Measurements from ENCODE around the gene ORMDL3.
"Not testable (repeated sequence)": the region's sequence is repeated elsewhere in the genome, so short reads cannot be mapped to it uniquely, and the experiment has no call there.

ORMDL3 gene

DNA sequence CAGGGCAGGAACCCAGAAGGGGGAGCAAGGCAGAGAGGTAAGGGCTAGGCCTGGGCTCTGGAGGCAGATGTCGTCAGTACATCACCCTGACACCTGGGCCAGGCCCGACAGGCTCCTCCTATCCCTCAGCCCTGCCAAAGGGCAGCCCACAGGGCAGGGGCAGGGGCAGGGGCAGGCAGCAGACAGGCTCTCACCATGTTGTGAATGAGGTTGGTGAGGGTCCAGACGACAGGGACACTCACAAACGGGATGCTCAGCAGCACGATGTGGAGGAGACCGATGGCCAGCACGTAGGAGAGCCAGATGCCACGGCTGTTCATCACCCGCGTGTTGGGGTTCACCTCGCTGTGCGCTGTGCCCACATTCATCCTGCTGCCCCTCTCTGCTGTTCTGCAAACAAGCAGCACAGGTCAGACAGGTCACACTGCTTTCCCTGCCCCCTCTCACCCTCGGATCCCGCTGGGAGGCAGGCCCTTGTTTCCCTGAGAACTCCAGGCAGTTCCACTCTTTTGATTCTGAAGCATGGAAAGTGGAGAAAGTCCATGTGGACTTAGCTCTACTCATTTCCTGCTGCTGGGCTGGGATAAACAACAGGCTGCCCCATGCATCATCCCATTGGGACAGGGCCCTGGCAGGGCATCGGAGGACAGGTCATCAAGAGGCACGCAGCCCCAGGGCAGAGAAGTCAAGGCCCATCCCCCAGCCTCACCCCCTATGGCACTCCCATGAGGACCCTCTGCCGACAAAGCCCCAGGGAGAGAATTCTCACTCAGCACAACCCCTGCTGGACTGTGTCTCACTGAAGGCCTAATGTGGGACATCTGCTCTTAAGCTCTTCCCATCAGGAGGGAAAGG is 3.3 kb downstream of the ORMDL3 start:
- DNase-seq: no peak

DNA sequence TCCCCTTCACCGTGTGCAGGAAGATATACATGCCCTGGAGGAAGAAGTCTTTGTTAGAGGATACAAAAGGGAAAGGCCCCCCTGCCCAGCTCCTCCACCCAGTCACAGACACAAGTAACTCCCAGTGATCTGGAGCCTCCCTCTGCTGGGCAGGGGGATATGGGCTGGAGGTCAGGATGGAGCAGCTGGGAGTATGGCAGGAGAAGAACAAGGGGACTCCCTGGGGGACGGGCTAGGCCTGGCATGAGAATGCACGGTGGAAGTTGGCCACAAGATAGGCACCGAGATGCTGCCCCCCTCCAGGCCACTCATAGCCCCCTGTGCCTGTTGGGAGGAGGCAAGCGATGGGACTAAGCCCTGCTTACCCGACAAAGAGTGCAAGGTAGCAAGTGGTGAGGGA is 4.2 kb downstream of the ORMDL3 start:
- DNase-seq: no peak

DNA sequence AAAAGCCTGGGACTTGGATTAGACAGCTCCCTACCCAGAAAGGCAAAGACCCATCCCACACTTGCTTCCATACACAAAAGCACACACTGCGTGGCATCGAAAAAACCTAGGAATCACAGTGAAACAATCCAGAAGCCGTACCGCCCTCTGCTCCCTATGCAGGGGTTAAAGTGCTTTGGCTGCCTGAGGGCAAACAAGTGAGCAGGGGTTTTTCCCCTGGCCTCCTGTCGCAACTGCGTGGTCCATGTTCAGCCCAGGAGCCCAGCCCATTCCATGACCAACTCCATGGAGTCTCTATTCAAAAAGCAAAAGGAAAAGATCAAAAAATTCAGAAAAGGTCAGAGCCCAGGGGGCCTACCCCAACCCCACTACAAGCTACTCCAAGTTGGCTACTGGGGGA is 5.4 kb downstream of the ORMDL3 start:
- no peak for DNase-seq

DNA sequence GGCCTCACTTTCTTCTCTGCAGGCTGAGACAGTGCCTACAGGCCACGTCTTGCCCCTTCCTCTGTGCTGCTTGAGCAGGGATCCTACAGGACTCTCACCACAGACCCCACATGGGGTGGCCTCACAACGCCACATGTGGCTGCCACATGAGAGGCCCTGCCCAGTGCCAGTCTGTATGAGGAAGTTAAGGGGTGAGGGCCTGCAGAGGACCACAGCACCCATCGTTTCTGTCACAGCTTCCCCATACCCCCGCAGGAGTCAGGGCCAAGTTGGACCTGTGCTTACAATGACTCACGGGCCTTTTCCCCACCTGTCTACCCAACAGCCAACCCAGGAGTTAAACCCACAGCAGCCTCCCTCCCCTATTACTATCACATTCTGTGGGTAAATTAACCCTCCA is 6.1 kb downstream of the ORMDL3 start:
- no peak for DNase-seq

DNA sequence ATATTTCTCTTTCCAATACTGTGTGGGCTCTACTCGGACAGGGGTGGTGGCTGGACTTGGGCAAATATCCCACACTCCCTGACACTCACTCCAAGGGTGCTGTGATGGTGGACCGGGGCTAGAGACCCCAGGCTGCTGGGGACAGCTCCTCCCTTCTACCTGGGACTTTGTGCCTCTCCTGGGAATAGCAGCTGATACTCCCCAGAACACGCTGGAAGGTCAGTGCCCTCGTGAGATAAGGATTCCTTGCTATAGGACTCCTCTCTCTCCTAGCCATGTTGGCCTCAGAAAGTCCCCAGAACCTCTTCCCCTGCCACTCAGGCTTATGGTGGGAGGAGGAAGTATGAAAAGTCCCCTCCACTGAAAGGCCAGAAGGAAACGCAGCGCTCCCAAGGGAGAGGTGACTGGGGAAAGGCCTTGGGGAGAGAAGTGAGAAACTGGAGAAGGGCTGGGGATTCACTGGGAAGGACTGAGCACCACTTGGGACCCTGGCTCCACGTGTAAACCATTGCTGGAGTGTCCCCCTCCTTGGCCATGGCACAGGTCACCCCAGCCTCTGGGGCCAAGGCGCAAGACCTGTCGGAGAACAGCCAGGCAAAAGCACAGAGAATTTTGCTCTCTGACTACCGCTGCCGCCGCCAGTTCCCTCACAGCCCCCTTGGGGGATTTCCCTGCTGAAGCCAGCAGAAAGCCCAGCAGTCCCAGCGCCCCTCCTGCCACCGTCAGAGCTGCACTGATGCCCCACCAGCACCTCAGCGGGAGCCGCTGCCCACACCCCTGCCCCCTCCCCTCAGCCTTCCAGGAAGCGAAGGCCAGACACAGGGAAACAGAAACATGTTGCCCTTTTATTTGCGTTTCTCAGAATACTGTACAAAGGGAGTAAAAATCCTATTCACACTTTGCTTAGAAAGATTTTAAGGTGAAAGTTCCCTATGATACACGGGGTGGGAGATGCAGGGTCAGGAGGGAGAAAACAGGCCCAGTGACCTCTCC is 6.9 kb downstream of the ORMDL3 start:
- DNase-seq: peak; percentile 18

DNA sequence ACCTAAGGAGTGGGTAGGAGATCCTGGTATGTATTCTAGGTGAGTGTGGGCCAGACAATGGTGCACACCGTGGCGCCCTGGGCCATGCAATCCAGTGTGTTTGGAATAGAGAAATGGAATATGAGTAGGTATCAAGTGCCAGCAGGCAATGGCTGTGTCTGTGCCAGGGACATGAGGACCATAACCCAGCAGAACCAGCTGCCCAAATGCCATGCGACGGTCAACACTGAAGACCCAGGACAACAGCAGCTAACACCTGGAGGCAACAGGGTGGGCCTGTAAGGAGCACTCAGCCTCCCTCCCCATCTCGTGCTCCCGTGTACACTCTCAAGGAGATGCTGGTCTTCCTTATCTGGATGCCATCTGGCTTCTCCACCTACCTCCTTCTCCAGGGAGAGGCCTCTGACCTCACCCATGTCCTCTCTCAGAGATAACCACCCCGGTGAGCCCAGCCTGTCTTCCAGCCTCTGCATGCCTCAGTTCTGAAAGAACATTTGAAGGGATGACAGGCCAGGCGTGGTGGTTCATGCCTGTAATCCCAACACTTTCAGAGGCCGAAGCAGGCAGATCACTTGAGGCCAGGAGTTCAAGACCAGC is 8.2 kb downstream of the ORMDL3 start:
- no peak for DNase-seq

DNA sequence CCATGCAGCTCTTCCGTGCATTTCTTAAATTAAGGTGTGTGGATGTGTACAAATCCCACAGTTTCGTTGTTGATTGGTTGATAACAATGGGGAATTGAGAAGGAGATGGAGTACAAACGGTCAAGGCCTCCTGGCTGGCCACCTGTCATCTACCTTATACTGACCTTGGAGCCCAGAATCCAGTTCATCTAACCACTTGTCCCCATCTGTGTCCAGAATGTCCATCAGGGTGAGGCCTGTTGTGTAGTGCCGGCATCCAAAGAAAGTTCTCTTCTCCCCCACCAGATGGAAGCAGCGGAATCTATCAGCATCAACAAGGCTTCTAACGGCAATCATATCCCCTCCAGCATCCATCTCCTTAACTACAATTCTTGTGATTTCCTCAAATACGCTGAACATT is 10.5 kb downstream of the ORMDL3 start:
- DNase-seq: no peak

DNA sequence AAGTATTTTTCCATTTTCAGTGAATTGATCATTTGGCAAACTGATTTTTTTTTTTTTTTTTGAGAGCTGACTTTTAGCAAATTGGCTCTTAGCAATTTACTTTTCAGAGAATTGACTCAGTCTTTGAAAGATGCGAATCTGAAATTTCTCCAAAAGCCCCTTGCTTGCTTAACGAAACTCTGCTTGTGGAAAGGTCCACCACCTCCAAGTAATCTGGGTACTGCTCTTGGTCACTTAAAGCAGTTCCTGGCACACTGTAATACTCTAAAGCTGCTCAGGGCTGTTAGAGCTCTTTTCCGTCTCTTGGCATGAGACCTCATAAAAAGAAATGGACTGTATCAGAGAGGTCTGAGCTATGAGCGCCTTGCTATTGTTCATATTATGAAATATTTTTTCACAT is 11.8 kb downstream of the ORMDL3 start:
- no peak for DNase-seq

DNA sequence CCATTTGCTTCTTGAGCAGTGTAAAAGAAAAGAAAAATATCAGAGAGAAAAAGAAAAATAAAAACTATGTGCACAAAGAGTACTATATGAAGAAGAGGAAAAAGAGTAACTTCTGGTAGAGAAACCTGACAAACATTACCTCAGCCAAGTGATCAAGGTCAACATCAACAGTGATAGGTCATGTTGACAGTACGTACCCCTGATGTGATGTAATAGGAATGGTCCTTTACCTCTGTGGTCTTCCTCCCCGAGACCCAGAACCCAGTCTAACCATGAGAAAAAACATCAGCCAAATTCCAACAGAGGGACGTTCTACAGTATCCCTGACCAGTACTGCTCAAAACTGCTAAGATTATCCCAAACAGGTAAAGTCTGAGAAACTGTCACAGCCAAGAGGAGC is 13.4 kb downstream of the ORMDL3 start:
- no peak for DNase-seq

DNA sequence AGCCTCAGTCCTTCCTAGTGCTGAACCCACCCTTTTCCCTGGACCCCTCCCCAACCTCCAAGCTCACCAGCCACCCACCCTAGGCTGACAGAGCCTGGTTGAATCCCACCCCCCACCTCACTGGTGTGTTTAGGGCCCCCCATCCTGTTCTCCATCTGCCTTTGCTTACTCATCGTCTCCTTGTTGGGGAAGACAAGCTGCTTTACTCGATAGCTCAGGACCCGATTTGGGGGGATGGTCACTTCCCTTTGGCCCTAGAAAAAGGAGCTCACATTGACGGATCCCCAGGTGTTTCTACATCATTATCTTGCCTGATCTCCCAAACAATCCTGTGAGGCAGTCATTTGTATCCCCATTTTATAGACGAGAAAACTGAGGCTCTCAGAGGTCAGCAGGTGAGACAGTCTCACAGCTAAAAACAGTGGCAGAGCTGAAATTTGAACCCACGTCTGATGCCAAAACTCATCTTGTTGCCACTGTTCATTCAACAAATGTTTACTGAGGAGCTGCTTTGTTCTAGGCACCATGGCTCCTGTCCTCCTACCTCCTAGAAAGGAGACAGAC is 18.5 kb downstream of the ORMDL3 start:
- no peak for DNase-seq

DNA sequence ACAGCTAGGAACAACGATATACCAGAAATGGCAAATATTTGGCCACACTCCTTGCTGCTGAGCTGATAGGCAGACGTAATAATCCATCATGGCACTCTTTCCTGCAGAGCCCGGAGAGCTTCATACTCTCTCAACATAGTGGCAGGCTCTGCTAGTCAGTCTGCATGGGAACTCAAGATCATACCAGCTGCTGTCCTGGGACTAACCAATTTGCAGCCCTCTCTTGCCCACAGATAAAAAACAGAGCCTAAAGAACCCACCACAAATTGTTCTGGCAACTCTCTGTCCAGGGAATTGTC is 22.5 kb downstream of the ORMDL3 start:
- DNase-seq: no peak

DNA sequence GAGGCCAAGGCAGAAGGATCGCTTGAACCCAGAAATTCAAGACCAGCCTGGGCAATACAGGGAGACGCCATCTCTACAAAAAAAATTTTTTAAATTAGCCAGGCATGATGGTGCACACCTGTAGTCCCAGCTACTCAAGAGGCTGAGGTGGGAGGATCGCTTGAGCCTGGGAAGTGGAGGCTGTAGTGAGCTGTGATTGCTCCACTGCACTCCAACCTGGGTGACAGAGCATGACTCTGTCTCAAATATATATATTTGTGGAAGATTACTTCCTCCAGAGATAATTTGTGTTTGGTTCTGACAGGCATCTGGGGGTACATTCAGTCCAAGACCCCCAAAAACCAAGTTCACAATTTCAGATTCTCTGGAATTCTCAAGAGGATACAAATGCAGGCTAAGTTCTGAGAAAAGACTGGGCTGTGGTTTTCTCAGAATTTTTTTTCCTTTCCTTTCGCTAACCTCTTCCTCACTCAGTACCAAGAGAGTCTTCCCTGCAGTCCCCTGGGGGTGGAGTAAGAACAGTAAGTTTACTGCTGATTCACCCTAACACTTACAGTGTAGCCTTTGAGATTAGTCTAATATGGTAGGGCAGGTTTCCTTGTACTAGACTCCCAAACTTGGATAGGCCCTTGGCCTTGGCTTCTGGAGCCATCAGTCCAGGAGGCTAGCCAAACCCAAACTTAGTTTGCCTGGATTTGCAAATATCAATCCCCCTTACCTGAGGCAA is 24.1 kb downstream of the ORMDL3 start:
- DNase-seq: no peak

DNA sequence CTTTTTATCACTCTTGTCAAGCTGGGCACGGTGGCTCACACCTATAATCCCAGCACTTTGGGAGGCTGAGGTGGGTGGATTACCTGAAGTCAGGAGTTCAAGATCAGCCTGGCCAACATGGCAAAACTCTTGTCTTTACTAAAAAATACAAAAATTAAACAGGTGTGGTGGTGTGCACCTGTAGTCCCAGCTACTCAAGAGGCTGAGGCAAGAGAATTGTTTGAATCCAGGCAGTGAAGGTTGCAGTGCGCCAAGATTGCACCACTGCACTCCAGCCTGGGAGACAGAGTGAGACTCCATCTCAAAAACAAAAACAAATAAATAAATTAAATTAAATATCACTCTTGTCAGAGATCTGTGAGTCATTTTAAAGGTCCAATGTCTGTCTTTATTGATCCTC is 25.4 kb downstream of the ORMDL3 start:
- not testable (repeated sequence) for DNase-seq

DNA sequence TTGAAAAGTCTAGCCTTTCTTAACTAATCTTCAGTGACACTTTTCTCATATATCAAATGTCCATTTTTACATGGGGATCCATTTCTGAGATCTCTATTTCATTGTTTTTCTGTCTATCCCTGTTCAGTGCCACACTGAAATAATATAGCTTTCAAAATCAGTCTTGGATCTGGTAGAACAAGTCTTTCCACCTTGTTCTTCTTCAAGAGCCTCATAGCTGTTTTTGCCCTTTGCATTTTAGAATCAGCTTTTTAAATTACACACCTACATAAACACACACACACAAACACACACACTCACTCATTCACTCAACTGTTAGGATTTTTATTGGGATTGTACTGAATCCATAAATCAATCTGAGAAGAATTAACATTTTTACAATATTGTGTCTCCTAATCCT is 28.2 kb downstream of the ORMDL3 start:
- DNase-seq: no peak

DNA sequence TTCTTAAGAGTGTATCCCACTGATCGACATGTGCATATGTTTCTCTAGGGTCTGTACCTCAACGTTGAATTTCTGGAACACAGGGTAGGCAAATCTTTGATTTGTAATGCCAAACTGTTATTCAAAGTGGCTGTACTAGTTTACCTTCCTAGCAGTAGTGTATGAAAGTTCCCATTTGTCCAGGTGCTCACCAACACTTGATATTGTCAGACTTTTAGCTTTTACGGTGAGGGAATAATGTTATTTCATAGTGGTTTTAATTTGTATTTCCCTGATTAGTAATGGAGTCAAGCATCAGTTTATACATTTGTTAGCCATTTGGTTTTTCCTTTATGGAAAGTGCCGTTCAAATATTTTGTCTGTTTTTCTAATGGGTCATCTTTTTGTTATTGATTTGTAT is 29.3 kb downstream of the ORMDL3 start:
- no peak for DNase-seq

DNA sequence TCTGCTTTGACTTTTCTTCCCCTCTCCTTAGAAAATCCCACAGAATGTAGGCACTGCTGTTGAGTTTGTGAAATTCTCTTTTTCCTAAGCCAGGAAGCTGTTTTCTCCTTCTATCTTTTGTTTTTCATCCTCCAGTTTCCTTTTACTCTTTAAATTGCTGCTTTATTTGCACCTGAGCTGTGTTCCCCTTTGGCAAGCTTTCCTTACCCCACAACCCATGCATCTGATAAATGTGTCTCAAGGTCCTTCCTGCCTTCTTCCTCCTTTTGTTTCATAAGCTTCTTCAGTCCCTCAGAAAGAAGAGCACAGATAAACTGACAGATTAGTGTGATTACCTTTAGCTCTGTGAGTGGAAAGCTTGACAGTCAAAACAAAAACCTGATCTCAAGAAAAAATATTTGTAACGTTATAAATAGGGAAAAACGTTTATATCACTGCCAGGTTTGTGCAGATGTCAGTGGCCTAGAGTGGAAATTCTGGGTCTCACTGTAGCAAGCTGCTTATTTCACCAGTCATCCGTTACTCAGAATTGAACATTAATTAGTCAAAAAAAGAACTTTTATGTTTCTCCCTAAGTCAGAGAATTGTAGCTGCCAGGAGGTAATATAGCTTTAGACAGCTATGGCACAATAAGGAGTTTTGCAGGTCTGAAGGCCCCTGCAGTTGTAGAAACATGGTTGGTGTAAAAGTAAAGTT is 32.6 kb downstream of the ORMDL3 start:
- no peak for DNase-seq

DNA sequence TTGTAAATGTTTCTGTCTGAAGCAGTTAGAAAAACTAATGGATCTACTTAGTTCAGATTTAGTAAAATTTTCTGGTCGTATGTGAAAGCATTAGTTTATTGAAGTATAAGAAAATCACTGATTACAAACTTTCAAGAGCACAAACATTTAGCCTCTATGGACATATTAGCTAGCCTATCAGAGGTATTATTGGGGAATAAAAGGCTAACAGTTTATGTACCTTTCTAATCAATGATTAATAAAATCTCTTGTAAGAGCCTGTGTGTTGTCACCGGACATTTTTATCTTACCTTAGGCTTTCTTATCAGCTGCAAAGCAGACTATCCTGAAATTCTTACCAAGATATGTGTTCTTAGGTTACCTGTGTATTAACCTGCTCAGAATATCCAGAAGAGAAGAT is 38.2 kb downstream of the ORMDL3 start:
- no peak for DNase-seq

DNA sequence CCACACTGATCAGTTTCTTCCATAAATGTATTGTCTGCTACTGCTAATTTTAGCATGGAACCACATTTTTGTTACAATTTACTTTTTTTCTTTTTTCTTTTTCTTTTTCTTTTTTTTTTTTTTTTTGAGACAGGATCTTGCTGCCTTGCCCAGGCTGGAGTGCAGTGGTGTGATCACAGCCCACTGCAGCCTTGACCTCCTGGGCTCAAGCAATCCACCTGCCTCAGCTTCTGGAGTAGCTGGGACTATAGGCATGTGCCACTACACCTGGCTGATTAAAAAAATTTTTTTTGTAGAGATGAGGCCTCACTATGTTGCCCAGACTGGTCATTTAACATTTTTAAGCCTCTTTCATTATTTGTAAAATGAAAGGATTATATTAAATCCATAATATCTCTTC is 40.3 kb downstream of the ORMDL3 start:
- DNase-seq: no peak

DNA sequence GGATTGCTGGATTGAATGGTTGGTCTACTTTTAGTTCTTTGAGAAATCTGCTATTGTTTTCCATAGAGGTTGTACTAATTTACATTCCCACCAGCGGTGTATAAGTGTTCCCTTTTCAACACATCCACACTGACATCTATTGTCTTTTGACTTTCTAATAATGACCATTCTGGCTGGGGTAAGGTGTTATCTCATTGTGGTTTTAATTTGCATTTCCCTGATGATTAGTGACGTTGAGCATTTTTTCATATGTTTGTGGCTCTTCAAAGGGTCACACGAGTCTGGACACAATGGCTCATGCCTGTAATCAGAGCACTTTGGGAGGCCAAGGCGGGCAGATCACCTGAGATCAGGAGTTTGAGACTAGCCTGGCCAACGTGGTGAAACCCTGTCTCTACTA is 41.3 kb downstream of the ORMDL3 start:
- not testable (repeated sequence) for DNase-seq

DNA sequence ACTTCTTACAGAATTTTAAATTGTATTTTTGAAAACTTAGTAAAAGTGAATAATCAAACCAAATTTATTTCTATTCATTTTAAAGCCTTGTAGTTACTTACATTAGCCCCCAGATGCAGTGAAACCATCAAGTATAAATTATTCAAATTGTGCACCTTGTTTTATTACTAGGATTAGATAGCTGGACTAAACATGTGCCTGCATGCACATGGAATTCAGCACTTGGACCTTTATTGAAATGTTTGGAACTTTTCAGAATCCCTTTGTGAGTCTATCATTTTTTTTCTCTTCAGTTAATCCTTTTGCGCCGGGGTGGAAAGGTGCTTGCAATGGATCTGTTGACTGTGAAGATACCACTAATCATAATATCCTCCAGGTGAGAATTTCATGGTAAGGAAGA is 54.6 kb downstream of the ORMDL3 start:
- no peak for DNase-seq

DNA sequence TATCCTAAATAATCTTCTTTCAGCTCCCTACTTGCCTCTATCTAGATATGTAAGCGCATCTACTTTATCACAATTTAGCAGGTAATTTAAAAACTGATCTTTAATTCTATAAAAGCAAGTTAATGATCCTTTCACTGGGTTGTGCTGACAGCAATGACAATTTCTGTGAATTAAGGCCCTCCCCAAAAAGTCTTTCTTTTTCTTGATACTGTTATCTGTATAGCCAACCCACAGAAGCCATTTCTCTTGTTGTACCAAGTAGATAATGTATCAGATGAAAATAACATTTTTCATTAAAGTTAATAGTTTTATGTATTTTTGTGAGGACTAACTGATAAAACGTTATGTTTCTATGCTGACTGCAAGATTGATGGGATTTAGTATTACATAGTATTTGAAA is 55.6 kb downstream of the ORMDL3 start:
- DNase-seq: no peak

Measured in activated effector memory CD4-positive, alpha-beta T cell treated with Interleukin-2 at 50 U/mL for 16 hours (primary cell).